HepG2 (cell line): ENCODE data around the gene TPRKB. TPM values are rescaled to one million over a fixed set of nuclear protein-coding genes. Genes with fewer than 3 reads are reported as not detected.

Experiments
- ATAC-seq: fragments of 200-7000 bp; cut with Tn5 transposase; 3 replicates; pipeline ENCODE4 v1.9.1; 2020; ENCODE audit warnings: mild to moderate bottlenecking, moderate library complexity
- BruUV-seq: library from RNA; stranded (reverse); fragments of 400-500 nt; replicated peaks from 2 replicates; lab custom pipeline; 2021; lab: Mats Ljungman, UMichigan
- CTCF ChIA-PET: fragments of 300-600 bp; formaldehyde crosslinking; extraction: SDS; loops from one replicate; lab custom pipeline; 2021; ENCODE audit warnings: low total read pairs, inconsistent platforms, low intra/inter-chr PET ratio; lab: Yijun Ruan, JAX
- POLR2A ChIA-PET: fragments of 350-600 bp; sonication (Branson Sonifier 250); formaldehyde crosslinking; loops from one replicate; lab custom pipeline; 2020; ENCODE audit warnings: antibody characterized with exemption, inconsistent platforms; lab: Yijun Ruan, JAX
- DNase-seq: peaks from one replicate; pipeline ENCODE4 v3.0.0-alpha.2; 2015; ENCODE audit warnings: low spot score
- FAIRE-seq: peaks from 3 replicates; lab custom pipeline; 2011; peaks lifted over from hg19 to GRCh38; lab: Jason Lieb, UNC
- H2AFZ ChIP-seq: one replicate; pipeline ENCODE4 v1.6.1; 2011; ENCODE audit warnings: low read length, inconsistent platforms
- H3K27ac ChIP-seq: fragments of 300-600 bp; 3 replicates; pipeline ENCODE4 v1.8.0; 2011; ENCODE audit warnings: mixed run types, mild to moderate bottlenecking, mixed read lengths, low read length, inconsistent platforms; ENCODE audit not compliant: insufficient read depth; ENCODE audit errors: extremely low read length
- H3K27me3 ChIP-seq, 2 experiments: fragments of 200-600 bp in 1 of 2; 2 replicates in 1 of 2; 3 replicates in 1 of 2; pipeline versions ENCODE4 v1.6.0 to v1.8.0; 2011; ENCODE audit warnings: low read length in 2 of 2, mild to moderate bottlenecking in 2 of 2, moderate library complexity in 2 of 2, inconsistent platforms in 1 of 2; ENCODE audit not compliant: insufficient read depth in 2 of 2, control insufficient read depth in 1 of 2
- H3K36me3 ChIP-seq, 2 experiments: fragments of 200-600 bp in 1 of 2; replicated peaks in 1 of 2; 2 replicates in 1 of 2; 3 replicates in 1 of 2; pipeline versions ENCODE4 v1.5.1 to v1.8.0; 2011; ENCODE audit warnings: low read length in 2 of 2, inconsistent platforms in 1 of 2; ENCODE audit not compliant: insufficient read depth in 2 of 2, control insufficient read depth in 1 of 2
- H3K4me1 ChIP-seq: 2 replicates; pipeline ENCODE4 v1.5.1; 2012; ENCODE audit warnings: low read length, inconsistent platforms; ENCODE audit not compliant: insufficient read depth
- H3K4me2 ChIP-seq: 2 replicates; pipeline ENCODE4 v1.6.0; 2011; ENCODE audit warnings: low read depth, low read length, inconsistent platforms
- H3K4me3 ChIP-seq, 3 experiments: fragments of 200-600 bp in 1 of 3; sonication (generic), shearing (Covaris generic) in 1 of 3; replicated peaks in 1 of 3; 2 replicates each; pipeline ENCODE4 v1.5.1; 2011 to 2016; ENCODE audit warnings: low read length in 3 of 3, inconsistent platforms in 2 of 3, low read depth in 2 of 3, mild to moderate bottlenecking in 2 of 3, control low read depth in 1 of 3, mixed read lengths in 1 of 3; ENCODE audit not compliant: insufficient read depth in 1 of 3
- H3K79me2 ChIP-seq: one replicate; pipeline ENCODE4 v1.6.1; 2011; ENCODE audit warnings: low read length, inconsistent platforms; ENCODE audit not compliant: insufficient read depth
- H3K9ac ChIP-seq: 2 replicates; pipeline ENCODE4 v1.6.0; 2011; ENCODE audit warnings: mild to moderate bottlenecking, low read depth, low read length, inconsistent platforms; ENCODE audit not compliant: insufficient read depth
- H3K9me3 ChIP-seq: 2 replicates; pipeline ENCODE4 v1.5.1; 2012; ENCODE audit warnings: mild to moderate bottlenecking, low read length
- H4K20me1 ChIP-seq: 2 replicates; pipeline ENCODE4 v1.6.0; 2011; ENCODE audit warnings: inconsistent platforms, mild to moderate bottlenecking, low read length, moderate library complexity; ENCODE audit not compliant: insufficient read depth
- ARID4A ChIP-seq: sonication (generic); formaldehyde crosslinking; IDR thresholded peaks from 2 replicates; pipeline ENCODE4 v1.5.0; 2020; ENCODE audit warnings: mild to moderate bottlenecking, missing genetic modification reagents, borderline replicate concordance
- LCORL ChIP-seq, 2 experiments: fragments of 450-650 bp in 1 of 2; sonication (generic) in 1 of 2; formaldehyde crosslinking in 1 of 2; IDR thresholded peaks; 2 replicates each; pipeline versions ENCODE4 v1.5.0 to v1.6.1; 2017 to 2020; ENCODE audit warnings: antibody characterized with exemption in 1 of 2, missing genetic modification reagents in 1 of 2
- MAZ ChIP-seq, 2 experiments: sonication (generic) in 1 of 2; formaldehyde crosslinking in 1 of 2; IDR thresholded peaks; 2 replicates each; pipeline versions ENCODE4 v1.5.0 to v1.6.1; 2012 to 2020; ENCODE audit warnings: low read depth in 2 of 2, mild to moderate bottlenecking in 2 of 2, borderline replicate concordance in 1 of 2, improper control_type of control experiment in 1 of 2, low read length in 1 of 2, missing genetic modification reagents in 1 of 2, moderate library complexity in 1 of 2
- MEIS2 ChIP-seq: sonication (generic); formaldehyde crosslinking; IDR thresholded peaks from 2 replicates; pipeline ENCODE4 v1.9.0; 2021; ENCODE audit warnings: mild to moderate bottlenecking, missing genetic modification reagents
- TRIM24 ChIP-seq: sonication (generic); formaldehyde crosslinking; IDR thresholded peaks from 2 replicates; pipeline ENCODE4 v1.8.0; 2022; ENCODE audit warnings: mild to moderate bottlenecking, missing genetic modification reagents
- ZNF550 ChIP-seq: sonication (generic); formaldehyde crosslinking; IDR thresholded peaks from 2 replicates; pipeline ENCODE4 v1.4.0; 2020; ENCODE audit warnings: mild to moderate bottlenecking, missing genetic modification reagents, borderline replicate concordance
- WGBS: methylation state at CpG from one replicate; pipeline ENCODE4 v1.1.6; 2017; ENCODE audit warnings: low lambda C conversion rate; 5-methylcytosine and 5-hydroxymethylcytosine counted together
- in situ Hi-C: cut with HindIII; loops from 2 replicates; pipeline ENCODE4 v1.10.0; 2017; ENCODE audit warnings: low pct_unique_long_range_greater_than_20kb; ENCODE audit not compliant: extremely low pct_ligation_motif_present
- intact Hi-C: fragments of 100-400 bp; cut with micrococcal nuclease; formaldehyde crosslinking; loops from one replicate; pipeline ENCODE4 v1.10.0; 2022; ENCODE audit not compliant: unreplicated experiment
- polyA plus RNA-seq, 8 experiments: library from polyadenylated mRNA; depleted of rRNA in 3 of 8; stranded (reverse) in 7 of 8; unstranded in 1 of 8; fragments of >200 nt; fragmentation: Illumina TruSeq in 4 of 8; extraction: Trizol in 4 of 8; gene quantifications; 2 replicates each; pipeline versions ENCODE4 v1.2.1 to v1.2.3, GENCODE V29; 2011 to 2016; ENCODE audit warnings: low read depth in 4 of 8, missing spikeins in 1 of 8, mixed read lengths in 1 of 8; ENCODE audit not compliant: insufficient read depth in 1 of 8
- total RNA-seq, 5 experiments: library from RNA; depleted of rRNA; stranded (reverse); fragments of >200 nt; fragmentation: Illumina TruSeq; extraction: Trizol; gene quantifications; 2 replicates each; pipeline ENCODE4 v1.2.3, GENCODE V29; 2016; ENCODE audit warnings: low read depth in 1 of 5

TPRKB gene
- total and polyA plus RNA-seq, 2 of the 13 experiments (the other 11 are each of a cell fraction or from before 2014, with no cell fraction given), result 32.0 to 58.0 TPM

DNA sequence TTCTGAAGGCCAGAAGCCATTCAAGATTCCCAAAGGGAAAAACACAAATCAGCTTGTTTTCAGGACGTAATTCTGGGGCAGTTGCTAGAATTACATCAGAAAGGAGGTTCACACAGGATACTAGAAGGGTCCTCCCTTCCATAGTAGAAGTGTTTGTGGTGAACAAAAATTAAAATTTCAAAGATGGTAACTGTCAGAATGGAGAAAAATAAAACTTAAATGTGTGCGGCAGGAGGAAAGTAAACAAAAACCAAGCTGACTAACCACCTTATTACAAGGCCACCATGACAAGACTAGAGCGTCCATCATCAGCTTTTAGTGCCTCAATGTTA is 9.7 kb upstream of the TPRKB start:
- CTCF ChIA-PET, result no interaction called here
- WGBS, result over 99% methylated on average over 3 of the region's 3 CpGs
- BruUV-seq, result no TSS peak

More for the DNA sequence above, 9.7 kb upstream of the TPRKB start:
- Histone ChIP-seq H4K20me1 (no peaks in the 10 kb centered on the region), H3K79me2 (no peaks in the 10 kb centered on the region), H3K4me1 (no peaks in the 10 kb centered on the region), H3K36me3 (peaks cover 5 to 7% of the 10 kb centered on the region in 2 experiments; a peak in 4 of 5 replicates), H3K4me3 (no peak overlapping the region), H2AFZ (no peak overlapping the region), H3K9ac (no peak overlapping the region), H3K9me3 (no peaks in the 10 kb centered on the region)
- no peak for DNase-seq
- intact Hi-C loops, result no loop called here
- POLR2A ChIA-PET, result no interaction called here
- in situ Hi-C loops, result no loop called here
- no peak for TF ChIP-seq ZNF550 (CRISPR knock-in tag)
- no peak for TF ChIP-seq TRIM24 (CRISPR knock-in tag)
- no peak for TF ChIP-seq ARID4A (CRISPR knock-in tag)
- no peak for TF ChIP-seq LCORL (IDR thresholded peaks at IDR 0.05)
- TF ChIP-seq LCORL (CRISPR knock-in tag; IDR thresholded peaks at IDR 0.05), result no peak
- no peak for TF ChIP-seq MEIS2 (CRISPR knock-in tag)
- no peak for TF ChIP-seq MAZ (IDR thresholded peaks at IDR 0.05; ENCODE audit: borderline replicate concordance, low read depth, low read length)
- no peak for TF ChIP-seq MAZ (CRISPR knock-in tag; IDR thresholded peaks at IDR 0.05; ENCODE audit: low read depth)
- TF ChIP-seq, all 625 proteins: peak for 0
- Histone ChIP-seq H3K27ac (no peak overlapping the region), H3K27me3 (no peaks in the 10 kb centered on the region), H3K4me2 (no peak overlapping the region)
- ATAC-seq (no peak), FAIRE-seq (no peak)
